ENCODE results near the gene PRXL2C.
A peak's percentile ranks its signal among the peaks of the same experiment; 100 is the strongest.
"Not testable (repeated sequence)": the region's sequence is repeated elsewhere in the genome, so short reads cannot be mapped to it uniquely, and the experiment has no call there.

The PRXL2C gene

DNA sequence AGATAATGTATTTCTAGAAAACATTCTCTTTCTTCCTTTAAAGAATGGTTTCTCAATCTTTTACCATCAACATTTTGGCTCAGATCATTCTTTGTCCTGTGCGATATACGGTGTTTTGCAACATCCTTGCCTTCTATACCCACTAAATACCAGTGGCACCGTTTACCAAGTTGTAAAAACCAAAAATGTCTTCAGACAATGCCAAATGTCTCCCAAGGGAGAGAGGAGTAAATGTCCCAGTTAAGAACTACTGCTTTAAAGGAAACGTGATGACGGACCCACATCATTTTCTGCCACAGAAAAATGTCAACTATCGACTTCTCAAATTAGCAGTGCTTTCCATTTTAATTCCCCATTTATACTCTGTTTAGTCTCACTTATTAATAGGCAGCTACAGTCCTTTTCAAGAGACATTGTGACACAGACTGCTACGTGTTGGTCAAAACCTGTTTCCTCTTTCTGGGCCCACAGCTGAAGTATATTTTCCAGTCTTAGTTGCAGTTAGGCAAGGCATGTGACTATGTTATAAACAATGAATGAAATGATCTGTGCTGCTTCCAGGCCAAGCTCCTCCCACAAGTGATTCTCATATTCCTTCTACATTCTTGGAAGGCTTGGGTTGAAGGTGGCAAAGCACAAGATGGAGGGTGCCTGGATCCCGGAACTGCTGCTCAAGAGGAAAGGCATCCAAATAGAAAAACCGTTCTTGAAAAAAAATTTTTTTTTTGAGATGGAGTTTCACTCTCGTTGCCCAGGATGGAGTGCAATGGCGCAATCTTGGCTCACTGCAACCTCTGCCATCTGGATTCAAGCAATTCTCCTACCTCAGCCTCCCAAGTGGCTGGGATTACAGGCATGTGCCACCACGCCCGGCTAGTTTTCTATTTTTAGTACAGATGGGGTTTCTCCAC, 8.8 kb downstream of the PRXL2C start:
- DNase-seq, result no peak

DNA sequence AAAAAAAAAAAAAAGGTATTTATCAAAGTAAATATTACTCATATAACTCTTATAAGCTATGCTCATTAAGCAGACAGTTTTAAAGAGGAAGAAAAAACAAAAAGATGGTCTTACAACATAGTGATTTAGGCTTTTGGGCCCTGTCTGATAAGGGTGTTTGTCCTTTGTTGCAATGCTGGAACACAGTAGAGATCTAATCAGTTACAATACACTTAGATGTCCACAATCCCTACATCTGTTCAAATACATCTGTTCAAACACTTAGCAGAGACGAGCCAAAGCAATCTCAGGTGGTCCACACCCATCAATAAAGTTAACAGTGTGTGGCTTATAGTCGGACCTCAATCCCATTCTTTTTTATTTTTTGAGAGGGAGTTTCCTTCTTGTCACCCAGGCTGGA, 11.0 kb downstream of the PRXL2C start:
- no peak for DNase-seq

GRCh38 chr9:96641514-96641913, 13.6 kb downstream of the PRXL2C start:
- no peak for DNase-seq

DNA sequence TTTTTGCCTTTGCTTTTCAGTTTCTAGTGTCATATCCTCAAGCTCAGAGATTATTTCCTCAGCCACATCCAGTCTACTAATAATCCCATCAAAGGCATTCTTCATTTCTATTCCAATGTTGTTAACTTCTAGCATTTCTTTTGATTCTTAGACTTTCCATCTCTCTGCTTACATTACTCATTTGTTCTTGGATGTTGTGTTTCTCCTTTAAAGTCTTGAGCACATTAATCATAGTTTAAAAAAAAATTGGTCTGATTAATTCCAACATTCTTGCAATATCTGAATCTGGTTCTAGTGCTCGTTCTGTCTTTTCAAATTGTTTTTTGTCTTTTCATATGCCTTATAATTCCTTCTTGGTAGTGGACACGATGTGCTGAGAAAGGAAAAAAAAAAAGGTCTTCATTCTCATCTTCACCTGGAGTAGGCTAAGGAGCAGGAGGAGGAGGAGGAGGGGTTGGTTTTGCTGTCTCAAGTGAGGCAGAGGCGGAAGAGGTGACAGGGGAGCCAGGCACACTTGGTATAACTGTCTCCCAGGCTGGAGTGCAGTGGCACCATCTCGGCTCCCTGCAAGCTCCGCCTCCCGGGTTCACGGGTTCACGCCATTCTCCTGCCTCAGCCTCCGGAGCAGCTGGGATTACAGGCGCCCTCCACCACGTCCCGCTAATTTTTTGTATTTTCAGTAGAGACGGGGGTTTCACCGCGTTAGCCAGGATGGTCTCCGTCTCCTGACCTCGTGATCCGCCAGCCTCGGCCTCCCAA, 16.3 kb downstream of the PRXL2C start:
- no peak for DNase-seq

DNA sequence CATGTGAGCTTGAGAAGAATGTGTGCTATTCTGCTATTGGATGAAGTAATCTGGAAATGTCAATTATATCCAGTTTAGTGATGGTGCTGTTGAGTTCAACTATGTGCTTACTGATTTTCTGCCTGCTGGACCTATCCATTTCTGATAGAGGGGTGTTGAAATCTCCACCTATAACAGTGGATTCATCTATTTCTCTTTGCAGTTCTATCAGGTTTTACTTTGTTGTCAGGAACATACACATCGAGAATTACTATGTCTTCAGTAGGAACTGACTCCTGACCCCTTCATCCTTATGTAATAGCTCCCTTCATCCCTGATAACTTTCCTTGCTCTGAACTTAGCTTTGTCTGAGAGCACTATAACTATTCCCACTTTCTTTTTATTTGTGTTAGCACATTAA, 18.7 kb downstream of the PRXL2C start:
- no peak for DNase-seq

- not testable (repeated sequence) for DNase-seq
Observed at GRCh38 chr9:96633579-96633978, 21.5 kb downstream of the PRXL2C start.

- DNase-seq, result no peak
Observed at GRCh38 chr9:96626912-96627311, 28.2 kb downstream of the PRXL2C start.

- DNase-seq, result no peak
Observed at GRCh38 chr9:96621618-96622017, 33.5 kb downstream of the PRXL2C start.

GRCh38 chr9:96620832-96621269, 34.3 kb downstream of the PRXL2C start:
- DNase-seq, result no peak

GRCh38 chr9:96620181-96620514, 35.0 kb downstream of the PRXL2C start:
- DNase-seq, result no peak

DNA sequence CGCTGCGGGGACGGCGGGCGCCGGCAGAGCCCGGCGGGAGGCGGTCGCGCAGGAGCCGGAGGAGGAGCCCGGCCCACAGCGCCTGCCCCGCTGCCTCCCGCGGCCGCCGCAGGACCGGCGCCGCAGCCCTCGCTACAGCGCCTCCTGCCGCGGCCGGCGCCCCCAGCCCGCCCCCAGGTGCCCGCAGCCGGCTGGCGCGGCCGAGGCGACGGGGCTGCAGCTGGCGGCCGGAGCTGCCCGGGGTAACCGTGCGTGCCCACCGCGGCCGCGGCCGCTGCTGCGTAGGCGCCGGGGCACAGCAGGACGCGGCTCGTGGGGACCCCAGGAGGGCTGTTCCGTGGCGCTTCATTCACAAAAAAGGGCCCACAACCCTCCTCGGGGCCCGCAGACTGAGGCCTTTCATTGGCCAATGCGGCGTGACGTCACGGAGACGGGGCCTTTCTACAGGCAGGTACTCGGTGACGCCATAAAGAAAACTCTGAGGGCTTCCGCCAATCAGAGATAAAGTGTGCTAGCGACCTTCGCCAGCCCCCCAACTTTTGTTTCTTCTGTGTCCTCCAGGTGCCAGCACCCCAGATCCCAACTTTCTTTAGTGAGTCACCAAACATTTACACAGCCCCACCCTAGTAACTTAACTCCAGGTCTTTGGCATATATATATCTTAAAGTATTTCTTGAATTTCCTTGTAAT, 35.5 kb downstream of the PRXL2C start, which contains the start of gene CDC14B:
Gene CDC14B (minus strand): TSS at position 353 of the 690 bp plus-strand sequence. CDS start 465 bp downstream, outside the sequence.
- DNase-seq, result peak; percentile 91

- DNase-seq, result no peak
Observed at GRCh38 chr9:96619124-96619465, 36.0 kb downstream of the PRXL2C start.

DNA sequence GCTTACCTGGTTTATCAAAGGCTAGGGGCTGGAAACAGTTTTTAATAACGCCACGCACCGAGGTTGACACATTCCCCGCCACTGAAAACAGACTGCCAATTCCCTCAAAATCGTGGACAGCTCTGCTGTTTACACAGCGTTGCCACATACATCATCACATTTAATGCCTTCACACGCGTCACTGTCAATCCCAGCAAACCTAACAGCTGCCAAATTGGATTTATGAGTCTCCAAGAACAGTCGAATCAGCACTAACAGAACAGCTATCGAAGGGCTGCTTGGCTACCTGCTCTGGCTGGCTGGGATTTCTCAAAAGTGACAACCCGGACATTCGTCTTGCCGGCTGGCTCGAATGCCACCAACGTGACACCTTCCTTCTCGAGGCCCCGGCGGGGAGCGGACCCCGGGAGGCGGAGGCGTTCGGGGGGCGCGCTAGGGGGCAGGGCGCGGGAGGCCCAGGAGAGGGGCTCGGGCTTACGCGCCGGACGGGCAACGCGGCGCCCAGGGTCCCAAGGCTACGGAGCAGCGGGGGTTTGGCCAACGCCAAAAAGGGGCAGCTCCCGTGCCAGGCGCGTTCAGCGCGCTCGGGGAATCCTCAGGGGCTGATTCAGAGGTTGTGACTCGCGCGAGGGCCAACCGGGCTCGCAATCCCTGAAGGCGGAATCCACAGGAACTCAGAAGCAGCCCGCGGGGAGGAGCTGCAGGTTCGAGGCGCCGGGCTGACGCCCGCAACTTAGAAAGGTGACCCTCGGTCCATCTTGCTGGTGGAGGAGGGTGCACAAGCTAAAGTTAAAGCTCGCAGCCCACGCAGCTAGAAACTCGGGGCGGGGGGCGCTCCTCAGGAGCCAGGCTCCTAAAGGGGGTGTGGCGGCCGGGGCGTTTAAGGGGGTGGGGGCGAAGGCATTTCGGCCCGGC, 36.7 kb downstream of the PRXL2C start:
- peak; percentile 49 for DNase-seq

- no peak for DNase-seq
Observed at GRCh38 chr9:96617439-96618185, 37.5 kb downstream of the PRXL2C start.

GRCh38 chr9:96616817-96617438, 38.2 kb downstream of the PRXL2C start:
- DNase-seq, result no peak

- no peak for DNase-seq
Observed at GRCh38 chr9:96615411-96615810, 39.7 kb downstream of the PRXL2C start.

- not testable (repeated sequence) for DNase-seq
Observed at GRCh38 chr9:96614664-96615063, 40.5 kb downstream of the PRXL2C start.

DNA sequence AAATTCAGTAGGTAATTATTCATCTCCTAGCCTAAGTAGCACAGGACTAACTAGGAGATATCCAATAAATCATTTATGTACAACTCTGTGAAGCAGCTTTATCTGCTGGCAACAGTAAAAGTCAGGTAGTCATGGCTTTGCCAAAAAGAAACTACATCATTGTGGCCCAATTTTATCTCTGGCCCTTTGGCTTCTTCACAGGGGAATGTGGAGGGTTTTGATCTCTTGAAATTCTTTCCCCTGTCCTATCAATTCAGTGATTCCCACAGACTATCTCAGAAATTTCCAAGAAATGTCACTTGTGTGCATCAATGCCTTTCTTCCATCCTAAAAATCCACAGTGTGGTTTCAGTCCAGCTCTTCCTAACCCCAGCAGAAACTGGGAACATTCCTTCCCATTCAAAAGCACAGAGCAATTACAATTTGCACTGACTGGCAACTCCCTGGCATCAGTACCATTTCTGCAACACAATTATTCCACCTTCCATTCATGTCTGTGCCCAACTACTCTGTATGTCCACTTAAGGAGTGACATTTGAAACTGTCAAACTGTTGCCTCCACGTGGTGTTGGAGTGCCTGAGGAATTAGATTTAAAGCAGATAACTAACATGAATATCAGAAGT, 42.0 kb downstream of the PRXL2C start:
- DNase-seq, result no peak

DNA sequence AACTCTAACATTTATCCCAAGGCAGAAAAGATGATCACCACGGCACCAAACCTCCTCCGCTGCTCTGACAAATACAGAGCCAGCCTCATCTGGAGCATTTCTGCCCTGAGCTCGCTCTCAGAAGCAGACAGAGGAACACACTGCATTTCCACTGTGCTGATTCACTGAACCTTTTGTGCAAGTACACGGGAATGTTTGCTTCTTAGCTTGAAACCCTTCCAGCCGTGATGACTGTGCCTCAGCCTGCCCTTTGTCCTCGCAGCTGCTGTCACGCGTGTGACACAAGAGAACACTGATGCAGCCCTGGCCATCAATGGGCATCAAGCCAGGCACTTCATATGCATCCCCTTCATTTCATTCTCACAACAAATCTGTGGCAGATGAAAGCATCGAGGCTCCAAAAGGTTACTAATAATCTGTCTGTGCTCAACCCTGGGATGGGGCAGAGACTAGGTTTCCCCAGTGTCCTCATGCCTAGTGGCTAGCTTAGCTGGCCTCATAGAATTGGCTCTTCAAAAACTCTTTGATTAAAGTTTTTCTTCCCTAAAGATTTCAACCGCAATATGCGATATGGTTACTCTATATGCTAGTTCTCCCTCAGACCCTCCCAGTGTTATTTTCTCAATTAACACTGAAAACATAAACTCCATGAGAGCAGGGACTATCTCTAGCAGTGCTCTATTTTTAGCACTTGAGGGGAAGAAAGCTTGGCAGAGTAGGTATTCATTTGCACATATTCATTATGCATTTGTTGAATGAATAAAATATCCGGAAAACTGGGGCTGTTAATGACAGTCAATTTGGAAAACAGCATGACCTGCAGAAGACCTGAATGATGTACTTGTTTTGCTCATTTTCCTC, 42.8 kb downstream of the PRXL2C start:
- peak; percentile 45 for DNase-seq

- DNase-seq, result no peak
Observed at GRCh38 chr9:96611302-96611701, 43.8 kb downstream of the PRXL2C start.

Data from right hindlimb (tissue), 1 donor.